Mononuclear cell (primary cell): ENCODE data around the gene PCYT2. TPM values are rescaled to one million over a fixed set of nuclear protein-coding genes. Genes with fewer than 3 reads are reported as not detected.
"Not testable (repeated sequence)": the region's sequence is repeated elsewhere in the genome, so short reads cannot be mapped to it uniquely, and the experiment has no call there.

Experiments used
- H3K27me3 ChIP-seq: 2 replicates; pipeline ENCODE4 v1.6.0; 2011; ENCODE audit warnings: low read length, control low read depth; ENCODE audit not compliant: insufficient read depth
- H3K4me1 ChIP-seq: 2 replicates; pipeline ENCODE4 v1.5.1; 2011; ENCODE audit warnings: mild to moderate bottlenecking, low read length, control low read depth; ENCODE audit not compliant: insufficient read depth
- H3K4me3 ChIP-seq: 2 replicates; pipeline ENCODE4 v1.5.1; 2011; ENCODE audit warnings: mild to moderate bottlenecking, low read length, moderate library complexity
- H3K9me3 ChIP-seq: 2 replicates; pipeline ENCODE4 v1.5.1; 2011; ENCODE audit warnings: low read depth, mild to moderate bottlenecking, control low read depth, low read length
- total RNA-seq: library from RNA; depleted of rRNA; stranded (reverse); fragments of >200 nt; gene quantifications from one replicate; pipeline ENCODE4 v1.2.3, GENCODE V29; 2012

PCYT2 gene
- total RNA-seq, result 10.6 TPM

GRCh38 chr17:81911277-81911961 is at the start of gene PCYT2:
TSS of gene PCYT2 (minus strand) at chr17:81911399. CDS start at chr17:81911355, 44 bp downstream.
- no peaks in the 10 kb centered on the region for H3K27me3 ChIP-seq
- H3K9me3 ChIP-seq, result no peaks in the 10 kb centered on the region
- H3K4me3 ChIP-seq, result peak within 1 kb of the TSS; percentile 50
- H3K4me1 ChIP-seq, result peaks cover 24% of the 10 kb centered on the region

GRCh38 chr17:81960130-81960958 is 49.1 kb upstream of the PCYT2 start:
- H3K27me3 ChIP-seq, result peaks cover 31% of the 10 kb centered on the region
- peaks cover 20% of the 10 kb centered on the region for H3K4me1 ChIP-seq
- no peak overlapping the region for H3K4me3 ChIP-seq
- H3K9me3 ChIP-seq, result no peaks in the 10 kb centered on the region

- Histone ChIP-seq H3K4me1 (peaks cover 17% of the 10 kb centered on the region), H3K9me3 (no peaks in the 10 kb centered on the region), H3K4me3 (no peak overlapping the region), H3K27me3 (peaks cover 31% of the 10 kb centered on the region)
Measured at GRCh38 chr17:81959362-81960129, 48.3 kb upstream of the PCYT2 start.

- Histone ChIP-seq H3K4me3 (no peak overlapping the region), H3K9me3 (no peaks in the 10 kb centered on the region), H3K27me3 (peaks cover 31% of the 10 kb centered on the region)
Measured at GRCh38 chr17:81958633-81959342, 47.6 kb upstream of the PCYT2 start.

GRCh38 chr17:81957691-81958432 is 46.7 kb upstream of the PCYT2 start:
- Histone ChIP-seq H3K9me3 (no peaks in the 10 kb centered on the region), H3K4me3 (no peak overlapping the region), H3K4me1 (peaks cover 17% of the 10 kb centered on the region), H3K27me3 (peaks cover 28% of the 10 kb centered on the region)

More at GRCh38 chr17:81958633-81959342, 47.6 kb upstream of the PCYT2 start:
- peaks cover 17% of the 10 kb centered on the region for H3K4me1 ChIP-seq

GRCh38 chr17:81956607-81957589 is 45.7 kb upstream of the PCYT2 start:
- Histone ChIP-seq H3K27me3 (peaks cover 21% of the 10 kb centered on the region), H3K4me1 (peaks cover 17% of the 10 kb centered on the region), H3K9me3 (no peaks in the 10 kb centered on the region), H3K4me3 (no peak overlapping the region)

- Histone ChIP-seq H3K27me3 (peaks cover 18% of the 10 kb centered on the region), H3K9me3 (no peaks in the 10 kb centered on the region)
Measured at GRCh38 chr17:81955756-81956544, 44.8 kb upstream of the PCYT2 start.

GRCh38 chr17:81955058-81955681 is 44.0 kb upstream of the PCYT2 start:
- H3K9me3 ChIP-seq, result no peaks in the 10 kb centered on the region
- peaks cover 13% of the 10 kb centered on the region for H3K27me3 ChIP-seq
- no peak overlapping the region for H3K4me3 ChIP-seq
- peaks cover 12% of the 10 kb centered on the region for H3K4me1 ChIP-seq

More at GRCh38 chr17:81955756-81956544, 44.8 kb upstream of the PCYT2 start:
- Histone ChIP-seq H3K4me1 (peaks cover 17% of the 10 kb centered on the region), H3K4me3 (no peak overlapping the region)

- Histone ChIP-seq H3K9me3 (no peaks in the 10 kb centered on the region), H3K4me3 (no peak overlapping the region), H3K27me3 (peaks cover 11% of the 10 kb centered on the region), H3K4me1 (peaks cover 6% of the 10 kb centered on the region)
Measured at GRCh38 chr17:81954131-81955057, 43.2 kb upstream of the PCYT2 start.

- not testable (repeated sequence) for H3K27me3 ChIP-seq, H3K4me3 ChIP-seq, H3K9me3 ChIP-seq, H3K4me1 ChIP-seq
Measured at GRCh38 chr17:81953443-81953842, 42.2 kb upstream of the PCYT2 start.

GRCh38 chr17:81952792-81953228 is 41.6 kb upstream of the PCYT2 start:
- H3K27me3 ChIP-seq, result no peaks in the 10 kb centered on the region
- no peaks in the 10 kb centered on the region for H3K4me1 ChIP-seq
- H3K4me3 ChIP-seq, result no peak overlapping the region
- H3K9me3 ChIP-seq, result no peaks in the 10 kb centered on the region
